AG08395 (cell line): Measurements from ENCODE around the gene GPR183.

Source experiments
- DNase-seq: peaks from one replicate; pipeline ENCODE4 v3.0.0; 2012; ENCODE audit warnings: mixed read lengths, low spot score

Gene GPR183

DNA sequence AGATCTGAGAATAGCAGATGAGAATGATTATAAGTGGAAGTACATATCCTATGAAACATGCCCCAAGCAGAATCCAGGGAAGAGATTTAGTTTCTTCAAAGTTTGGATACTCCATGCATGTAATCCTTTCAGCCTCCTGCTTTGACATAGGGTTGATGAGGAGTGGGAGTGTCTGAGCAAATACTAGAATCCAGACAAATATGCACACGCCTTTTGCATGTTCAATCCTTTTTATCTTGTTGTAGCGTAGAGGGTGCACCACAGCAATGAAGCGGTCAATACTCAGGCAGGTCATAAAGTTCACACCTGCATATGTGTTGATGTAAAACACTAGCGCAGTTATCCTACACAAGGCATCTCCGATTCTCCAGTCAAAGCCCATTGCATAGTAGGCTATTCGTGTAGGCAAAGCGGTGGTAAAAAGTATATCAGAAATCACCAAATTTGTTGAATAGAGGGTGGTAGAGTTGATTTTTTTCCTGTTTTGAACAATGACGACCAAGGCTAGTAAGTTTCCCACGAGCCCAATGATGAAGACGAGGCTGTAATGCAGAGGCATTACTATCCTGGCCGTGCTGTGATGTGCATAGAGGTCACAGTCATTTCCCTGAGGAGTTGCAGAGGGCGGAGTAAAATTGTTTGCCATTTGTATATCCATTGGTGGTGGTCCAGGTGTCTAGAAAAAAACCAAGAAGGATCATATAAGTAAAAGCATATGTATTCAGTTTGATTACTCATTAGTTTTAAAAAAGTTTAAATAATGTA, 11.5 kb downstream of the GPR183 start:
- DNase-seq, result no peak

- DNase-seq, result no peak
Observed at GRCh38 chr13:99294958-99295357, 12.2 kb downstream of the GPR183 start.

- DNase-seq, result no peak
Observed at GRCh38 chr13:99294198-99294597, 13.0 kb downstream of the GPR183 start.

GRCh38 chr13:99293178-99293577, 14.0 kb downstream of the GPR183 start:
- DNase-seq, result no peak

GRCh38 chr13:99290894-99291293, 16.3 kb downstream of the GPR183 start:
- DNase-seq, result no peak

DNA sequence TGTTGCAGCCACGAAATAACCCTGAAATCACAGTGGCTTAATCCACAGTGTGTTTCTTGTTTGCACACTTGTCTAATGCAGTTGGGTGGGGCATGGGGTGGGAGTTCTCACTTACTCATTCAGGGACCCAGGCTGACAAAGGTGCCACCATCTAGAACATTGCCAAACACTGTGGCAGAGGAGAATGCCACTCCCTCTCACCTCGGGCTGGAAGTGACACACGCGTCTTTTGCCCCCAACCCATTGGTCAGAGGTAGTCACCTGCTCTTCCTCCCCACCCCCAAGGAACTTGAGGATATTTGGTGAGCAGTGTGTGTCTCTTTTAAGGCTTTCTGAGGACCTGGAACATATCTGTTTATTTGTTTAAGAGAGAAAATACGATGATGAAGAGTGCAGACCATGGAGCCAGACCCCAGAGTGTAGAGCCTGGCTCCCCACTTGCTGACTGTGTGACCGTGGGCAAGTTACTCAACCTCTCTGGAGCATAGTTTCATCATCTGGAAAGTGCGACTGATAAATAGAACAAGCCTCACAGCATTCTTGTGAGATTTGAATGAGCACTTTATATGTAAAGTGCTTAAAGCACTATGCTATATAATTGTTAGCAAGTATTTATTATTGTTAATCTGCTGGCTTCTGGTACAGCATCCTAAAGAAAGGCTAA, 17.4 kb downstream of the GPR183 start:
- no peak for DNase-seq

- no peak for DNase-seq
Observed at GRCh38 chr13:99289271-99289670, 17.9 kb downstream of the GPR183 start.

- no peak for DNase-seq
Observed at GRCh38 chr13:99288089-99288488, 19.1 kb downstream of the GPR183 start.

DNA sequence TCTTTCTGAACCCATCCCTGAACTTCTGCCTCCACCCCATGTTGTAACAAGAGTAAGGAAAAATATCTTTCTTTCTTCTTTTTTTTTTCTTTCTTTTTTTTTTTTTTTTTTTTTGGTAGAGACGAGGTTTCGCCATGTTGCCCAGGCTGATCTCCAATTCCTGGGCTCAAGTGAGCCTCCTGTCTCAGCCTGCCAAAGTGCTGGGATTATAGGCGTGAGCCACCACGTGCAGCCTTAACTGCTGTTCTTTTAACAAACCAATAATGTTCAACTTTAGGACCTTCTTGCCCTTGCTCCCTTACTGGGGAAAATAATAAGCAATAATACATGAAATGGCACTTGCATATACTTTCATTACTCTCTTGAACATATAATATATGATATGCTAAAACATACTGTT, 19.6 kb downstream of the GPR183 start:
- no peak for DNase-seq

DNA sequence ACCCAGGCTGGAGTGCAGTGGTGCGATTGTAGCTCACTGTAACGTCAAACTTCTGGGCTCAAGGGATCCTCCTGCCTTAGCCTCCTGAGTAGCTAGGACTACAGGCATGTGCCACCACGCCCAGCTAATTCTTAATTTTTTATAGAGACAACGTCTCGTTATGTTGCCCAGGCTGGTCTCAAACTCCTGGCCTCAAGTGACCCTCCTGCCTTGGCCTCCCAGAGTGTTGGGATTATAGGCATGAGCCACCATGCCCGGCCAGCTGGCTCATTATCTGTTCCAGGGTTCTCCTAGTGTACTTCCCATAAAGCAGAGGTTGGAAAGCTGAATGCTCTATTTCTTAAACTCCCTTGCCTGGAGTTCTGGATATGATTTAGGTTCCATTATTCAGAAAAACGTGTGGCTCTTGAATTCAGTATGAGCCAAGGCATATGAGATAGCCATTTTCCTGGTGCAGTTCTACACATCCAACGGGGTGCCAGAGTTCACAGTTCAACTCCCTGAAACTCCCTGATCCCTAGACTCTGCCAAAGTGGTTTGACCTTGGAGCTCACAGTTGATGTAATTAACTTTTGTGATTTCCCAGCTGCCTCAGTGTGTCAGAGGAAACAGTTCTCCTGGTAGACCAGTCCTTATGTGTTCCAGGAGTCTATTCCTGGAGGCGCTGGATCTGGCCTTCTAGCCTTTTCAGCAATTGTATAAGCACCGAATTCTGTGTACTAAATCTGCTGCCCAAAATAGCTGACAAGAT, 21.6 kb downstream of the GPR183 start:
- no peak for DNase-seq

- no peak for DNase-seq
Observed at GRCh38 chr13:99282264-99283231, 24.7 kb downstream of the GPR183 start.

- peak; percentile 48 for DNase-seq
Observed at GRCh38 chr13:99281811-99282263, 25.4 kb downstream of the GPR183 start.

- peak; percentile 53 for DNase-seq
Observed at GRCh38 chr13:99280166-99280565, 27.0 kb downstream of the GPR183 start.

- DNase-seq, result no peak
Observed at GRCh38 chr13:99279637-99280036, 27.6 kb downstream of the GPR183 start.

DNA sequence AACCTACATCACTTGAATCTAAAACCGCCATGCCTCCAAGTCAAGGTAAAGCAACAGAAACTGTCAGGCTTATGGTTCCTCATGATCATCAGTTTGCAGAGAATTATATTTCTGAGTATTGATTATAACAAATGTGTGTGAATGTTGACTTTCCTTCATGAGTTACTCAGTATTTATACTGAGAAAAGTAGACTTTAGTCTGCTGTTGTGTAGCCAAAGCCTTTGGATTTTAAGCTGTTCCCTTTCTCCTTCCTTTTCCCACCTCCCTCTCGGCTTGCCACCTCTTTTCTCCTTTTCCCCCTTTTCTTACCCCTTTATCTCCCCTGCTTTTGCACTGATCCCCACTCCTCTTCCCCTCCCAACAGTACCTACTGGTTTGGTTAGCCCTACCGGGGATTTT, 28.4 kb downstream of the GPR183 start:
- no peak for DNase-seq

- no peak for DNase-seq
Observed at GRCh38 chr13:99278200-99278599, 29.0 kb downstream of the GPR183 start.

DNA sequence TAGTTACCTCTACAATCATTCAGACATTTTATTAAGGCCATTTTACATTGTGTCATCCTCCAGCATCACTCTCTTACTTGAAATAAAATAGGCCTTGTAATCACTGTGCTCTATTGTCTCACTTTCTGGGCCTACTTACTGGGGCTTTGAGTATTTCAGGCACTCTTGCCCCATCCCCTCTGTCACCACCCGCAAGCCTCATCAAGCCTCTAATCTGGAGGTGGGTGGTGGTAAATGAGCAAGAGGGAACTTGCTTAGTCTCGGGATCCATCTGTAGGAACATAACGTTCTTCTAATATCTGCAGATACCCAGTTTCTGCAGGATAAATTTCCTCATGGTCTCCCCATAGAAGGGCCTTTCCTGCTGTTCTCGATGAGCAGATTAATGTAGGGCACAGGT, 29.6 kb downstream of the GPR183 start:
- DNase-seq, result no peak

GRCh38 chr13:99276706-99277105, 30.5 kb downstream of the GPR183 start:
- DNase-seq, result no peak

DNA sequence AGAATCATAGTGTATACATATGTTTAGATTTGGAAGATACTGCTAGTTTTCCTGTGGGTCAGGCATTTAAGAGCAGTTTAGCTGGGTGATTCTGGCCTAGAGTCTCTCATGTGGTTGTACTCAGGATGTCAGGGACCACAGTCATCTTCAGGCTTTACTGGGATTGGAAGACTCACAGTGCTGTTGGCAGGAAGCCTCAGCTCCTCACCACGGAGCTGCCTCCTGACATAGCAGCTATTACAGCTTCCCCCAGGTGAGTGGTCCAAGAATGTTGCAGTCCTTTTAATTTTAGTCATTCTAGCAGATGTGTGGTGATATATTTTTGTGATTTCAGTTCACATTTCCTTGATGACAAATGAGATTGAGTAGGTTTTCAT, 32.1 kb downstream of the GPR183 start:
- DNase-seq, result peak; percentile 67

- no peak for DNase-seq
Observed at GRCh38 chr13:99273128-99273527, 34.1 kb downstream of the GPR183 start.

GRCh38 chr13:99272481-99272880, 34.7 kb downstream of the GPR183 start:
- DNase-seq, result no peak

GRCh38 chr13:99271249-99271648, 36.0 kb downstream of the GPR183 start:
- DNase-seq, result no peak
